NCI-H524 (cell line): ENCODE measurements around the gene FRA10AC1.
A peak's percentile ranks its signal among the peaks of the same experiment; 100 is the strongest.
"Not testable (repeated sequence)": the region's sequence is repeated elsewhere in the genome, so short reads cannot be mapped to it uniquely, and the experiment has no call there.

Experiments
- DNase-seq, 2 experiments: peaks; one replicate each; lab custom pipeline; 2025; lab: John Stamatoyannopoulos, UW

FRA10AC1 gene

GRCh38 chr10:93703066-93703465 lies 674 bp upstream of the FRA10AC1 start:
- DNase-seq, result no peak

- peak in 1 of 2 experiments; percentile 21 for DNase-seq
Observed at GRCh38 chr10:93701866-93702209, 554 bp downstream of the FRA10AC1 start.

- no peak for DNase-seq
Observed at GRCh38 chr10:93697207-93697606, 5.2 kb downstream of the FRA10AC1 start.

GRCh38 chr10:93696582-93696981 lies 5.8 kb downstream of the FRA10AC1 start:
- DNase-seq, result not testable (repeated sequence)

DNA sequence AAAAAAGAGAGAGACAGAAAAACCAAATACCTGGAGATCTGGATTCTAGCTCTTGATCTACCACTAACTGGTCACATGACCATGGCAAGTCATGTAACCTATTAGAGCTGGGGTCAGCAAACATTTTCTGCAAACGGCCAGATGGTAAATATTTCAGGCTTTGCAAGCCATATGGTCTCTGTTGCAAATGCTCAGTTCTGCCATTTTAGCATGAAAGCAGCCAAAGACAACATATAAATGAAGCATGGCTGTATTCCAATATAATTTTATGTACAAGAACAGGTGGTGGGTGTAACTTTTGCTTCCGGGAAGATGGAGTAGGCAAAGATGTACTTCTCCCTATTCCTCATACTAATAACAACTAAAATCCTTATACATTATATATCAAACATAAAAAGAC lies 6.7 kb downstream of the FRA10AC1 start:
- DNase-seq, result peak; percentile 25 to 74

- DNase-seq, result no peak
Observed at GRCh38 chr10:93687737-93688136, 14.7 kb downstream of the FRA10AC1 start.

DNA sequence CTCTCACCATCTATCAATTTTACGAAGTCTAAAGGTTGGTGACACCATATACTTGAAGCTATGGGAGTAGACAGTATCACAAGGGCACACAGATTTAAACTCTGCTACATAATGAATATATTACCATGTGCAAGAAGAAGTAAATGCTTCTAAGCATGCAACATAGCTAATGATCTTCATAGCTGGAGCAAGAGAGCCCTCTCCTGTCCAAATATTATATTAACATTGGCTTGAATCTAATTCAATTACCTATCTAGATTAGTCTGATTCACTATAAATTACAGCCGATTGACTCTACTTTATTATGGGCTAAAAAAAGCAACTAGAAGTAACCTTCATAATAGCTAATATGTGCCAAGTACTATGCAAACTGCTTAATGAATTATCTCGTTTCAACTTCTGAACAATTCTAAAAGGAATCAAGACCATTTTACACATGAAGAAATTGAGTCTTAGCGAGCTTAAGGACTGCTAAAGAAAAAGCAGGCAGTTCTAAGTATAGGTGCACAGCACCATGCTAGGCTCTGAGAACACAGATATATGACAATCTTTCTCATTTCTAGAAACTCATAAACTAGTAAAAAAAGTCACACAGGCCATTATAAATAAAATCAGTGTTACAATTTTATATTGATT lies 21.9 kb downstream of the FRA10AC1 start:
- peak; percentile 0 to 34 for DNase-seq

DNA sequence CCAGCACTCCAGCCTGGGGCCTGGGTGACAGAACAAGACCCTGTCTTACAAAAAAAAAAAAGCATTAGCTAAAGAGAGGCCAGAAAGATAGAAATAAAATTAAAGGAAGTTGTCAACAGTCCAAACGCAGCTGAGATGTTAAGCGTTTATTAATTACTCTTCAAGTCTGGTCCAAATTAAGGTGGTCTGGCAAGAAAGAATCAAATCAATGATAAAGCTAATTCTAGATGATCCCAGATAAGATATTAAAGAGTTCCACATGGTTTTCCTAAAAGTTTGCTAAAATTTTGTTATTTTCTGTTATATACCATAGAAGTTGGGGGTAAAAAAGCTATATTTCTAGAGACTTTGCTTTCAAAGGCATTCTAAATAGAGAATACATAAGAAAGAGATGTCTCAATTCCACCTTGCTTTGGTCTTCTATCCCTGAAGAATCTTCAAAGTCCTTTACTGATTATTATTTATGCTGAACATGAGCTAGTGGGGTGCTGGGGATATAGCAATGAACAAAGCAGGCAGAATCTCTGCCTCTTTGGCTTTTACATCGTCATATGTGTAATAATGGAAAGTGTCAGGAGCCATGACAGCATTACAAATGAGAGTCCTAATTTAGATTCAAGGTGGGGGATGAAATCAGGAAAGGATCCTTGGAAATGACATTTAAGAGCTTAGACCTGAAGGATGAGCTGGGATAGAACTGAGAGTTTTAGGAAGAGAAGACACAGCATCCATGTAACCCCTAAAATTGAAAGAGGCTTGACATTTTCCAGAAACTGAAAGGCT lies 23.4 kb downstream of the FRA10AC1 start:
- DNase-seq, result no peak

GRCh38 chr10:93678386-93678785 lies 24.0 kb downstream of the FRA10AC1 start:
- DNase-seq, result no peak

- DNase-seq, result no peak
Observed at GRCh38 chr10:93673791-93674190, 28.6 kb downstream of the FRA10AC1 start.

- no peak for DNase-seq
Observed at GRCh38 chr10:93672890-93673289, 29.5 kb downstream of the FRA10AC1 start.

DNA sequence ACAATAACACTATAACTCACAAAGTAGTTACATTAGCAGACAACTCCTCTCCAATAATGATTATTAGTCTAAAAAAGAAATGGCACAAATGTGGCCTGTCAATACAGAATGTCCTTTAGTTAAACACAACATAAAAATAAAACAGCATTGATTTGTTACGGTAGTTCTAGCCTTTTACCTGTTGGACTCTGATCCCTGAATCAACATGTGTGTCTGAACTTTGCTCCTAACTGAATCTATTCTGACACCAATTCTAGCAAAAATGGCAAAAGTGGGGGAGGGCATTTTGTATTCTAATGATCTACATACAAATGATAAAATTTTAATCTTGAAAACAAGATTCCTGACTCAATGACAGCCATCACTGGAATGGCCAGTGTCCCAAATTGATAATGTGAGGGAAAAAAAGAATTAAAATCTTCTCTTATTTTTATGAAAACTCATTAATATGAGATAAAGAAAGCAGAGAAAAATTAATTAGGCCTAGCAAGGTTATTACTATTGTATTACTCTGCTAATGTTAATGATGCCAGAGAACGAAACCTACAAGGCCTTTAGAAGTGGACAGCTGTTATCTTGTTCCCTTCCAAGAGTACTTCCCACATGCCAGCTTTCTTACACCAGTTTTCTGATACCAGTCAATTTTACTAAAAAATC lies 30.2 kb downstream of the FRA10AC1 start:
- no peak for DNase-seq

DNA sequence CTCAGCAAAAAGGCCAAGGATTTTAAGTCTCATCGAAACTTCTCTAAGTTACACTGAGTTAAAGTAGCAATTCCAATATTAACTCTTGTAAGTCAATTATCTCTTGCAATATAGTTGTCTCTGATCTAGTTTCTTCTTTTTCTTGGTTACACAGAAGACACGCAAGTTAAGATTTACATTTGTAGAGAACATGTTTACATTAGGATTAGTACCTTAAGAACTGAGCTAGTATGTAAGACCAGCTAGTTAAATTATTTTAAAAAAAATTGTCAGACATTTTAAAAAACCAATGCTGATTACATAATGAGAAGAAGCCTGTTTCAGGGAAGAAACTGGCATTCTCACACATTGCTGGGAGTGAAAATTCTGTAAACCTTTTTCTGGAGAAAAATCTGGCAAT lies 31.4 kb downstream of the FRA10AC1 start:
- no peak for DNase-seq

DNA sequence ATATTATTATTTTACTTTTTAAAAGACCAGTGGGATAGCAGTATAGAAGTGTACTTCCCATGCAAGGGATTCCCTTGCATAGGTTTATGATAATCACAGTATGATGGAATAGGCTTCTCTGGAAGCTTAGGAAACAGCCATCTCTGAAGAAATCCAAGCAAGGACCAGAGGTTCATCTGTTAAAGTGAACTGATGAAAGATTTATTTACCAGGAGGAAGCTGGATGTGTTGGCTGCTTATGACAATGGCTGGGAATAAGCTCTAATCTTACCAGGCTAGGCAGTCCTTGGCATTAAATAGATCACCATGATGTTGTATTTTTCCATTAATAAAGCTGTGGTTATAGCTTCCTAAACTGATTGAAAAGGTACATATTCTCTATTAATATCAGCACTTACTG lies 32.0 kb downstream of the FRA10AC1 start:
- no peak for DNase-seq

- no peak for DNase-seq
Observed at GRCh38 chr10:93667795-93668194, 34.6 kb downstream of the FRA10AC1 start.

- no peak for DNase-seq
Observed at GRCh38 chr10:93666030-93666429, 36.4 kb downstream of the FRA10AC1 start.

- no peak for DNase-seq
Observed at GRCh38 chr10:93657757-93658156, 44.6 kb downstream of the FRA10AC1 start.

- DNase-seq, result no peak
Observed at GRCh38 chr10:93656155-93656554, 46.2 kb downstream of the FRA10AC1 start.

DNA sequence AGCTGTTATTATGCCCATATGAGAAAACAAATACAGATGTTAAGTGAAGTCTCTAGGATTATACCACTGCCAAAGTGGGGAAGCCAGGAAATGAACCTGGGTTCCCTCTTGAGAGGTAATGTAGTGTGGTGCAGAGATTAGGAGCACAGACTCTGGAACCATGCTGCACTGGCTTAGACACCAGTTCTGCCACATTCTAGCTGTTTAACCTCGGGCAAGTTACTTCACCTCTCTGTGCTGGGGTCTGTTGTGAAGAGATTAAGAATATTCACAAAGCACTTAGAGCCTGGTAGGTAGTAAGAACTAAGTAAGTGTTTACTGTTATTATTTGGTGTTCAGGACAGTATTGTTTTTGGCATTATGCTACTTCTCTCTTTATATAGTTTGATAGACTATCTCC lies 48.2 kb downstream of the FRA10AC1 start:
- DNase-seq, result no peak

- no peak for DNase-seq
Observed at GRCh38 chr10:93652857-93653256, 49.5 kb downstream of the FRA10AC1 start.

DNA sequence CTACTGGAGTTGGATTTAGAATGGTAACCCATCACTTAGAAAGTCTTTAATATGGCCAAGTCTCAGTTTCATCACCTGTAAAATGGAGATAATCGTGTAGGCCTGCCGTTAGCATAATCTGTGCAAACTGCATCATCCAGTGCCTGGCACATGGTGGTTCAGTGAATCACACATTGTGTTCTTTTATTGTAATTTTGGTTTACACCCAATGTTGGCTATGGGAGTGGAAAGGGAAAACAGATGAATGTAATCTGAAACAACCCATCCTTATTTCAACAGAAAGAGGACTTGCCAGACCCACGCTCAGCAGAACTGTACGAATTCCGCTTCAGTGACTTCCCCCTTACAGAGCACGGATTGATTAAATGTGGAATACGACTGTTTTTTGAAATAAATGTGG lies 62.6 kb downstream of the FRA10AC1 start:
- DNase-seq, result no peak

DNA sequence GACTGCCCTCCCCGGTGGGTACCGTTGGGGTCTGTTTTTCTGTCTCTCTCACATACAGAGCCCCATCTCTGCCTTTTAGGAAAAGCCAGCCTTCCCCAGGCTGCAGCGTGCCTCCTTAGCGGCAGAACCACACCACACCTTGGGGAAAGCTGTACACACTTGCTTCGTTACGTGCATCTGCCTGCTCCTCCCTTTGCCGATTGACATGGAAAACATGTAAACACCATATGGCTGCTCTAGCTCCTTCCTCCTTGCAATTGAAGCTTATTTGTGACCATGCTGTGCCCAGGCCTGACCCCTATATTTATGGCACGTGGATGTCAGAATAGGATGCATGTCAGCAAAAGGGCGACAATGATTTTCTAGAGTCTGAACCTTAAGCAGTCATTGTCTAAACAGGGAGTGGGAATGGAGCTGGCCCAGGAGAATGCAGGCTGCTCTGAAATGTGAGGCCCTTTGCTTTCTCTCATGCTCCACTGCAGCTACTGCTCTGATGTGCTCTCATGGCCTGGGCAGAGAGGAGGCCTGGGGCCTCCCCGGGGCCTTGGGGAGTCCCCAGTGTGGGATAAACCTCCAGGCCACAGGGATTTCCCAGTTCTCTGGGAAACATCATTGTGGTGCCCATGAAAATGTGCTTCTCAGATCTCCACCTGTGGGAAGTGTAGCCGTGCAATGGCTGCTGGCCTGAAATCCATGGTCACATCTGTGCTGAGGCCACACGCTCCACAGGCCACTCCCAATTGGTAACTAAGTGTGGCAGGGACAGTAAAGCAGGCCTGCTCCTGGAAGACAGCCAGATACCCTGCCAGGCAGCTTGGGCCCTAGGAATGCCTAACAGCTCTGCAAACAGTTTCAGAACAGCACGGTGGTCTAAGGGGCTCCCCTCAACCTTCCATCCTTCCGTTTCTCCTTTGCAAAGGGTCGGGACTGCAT lies 71.5 kb downstream of the FRA10AC1 start:
- DNase-seq, result peak in 1 of 2 experiments; percentile 36
